ENCODE results near the gene GUCY2D.

- no peak for TF ChIP-seq POLR2A (IDR thresholded peaks at IDR 0.05)
- TF ChIP-seq, protein P1, sequence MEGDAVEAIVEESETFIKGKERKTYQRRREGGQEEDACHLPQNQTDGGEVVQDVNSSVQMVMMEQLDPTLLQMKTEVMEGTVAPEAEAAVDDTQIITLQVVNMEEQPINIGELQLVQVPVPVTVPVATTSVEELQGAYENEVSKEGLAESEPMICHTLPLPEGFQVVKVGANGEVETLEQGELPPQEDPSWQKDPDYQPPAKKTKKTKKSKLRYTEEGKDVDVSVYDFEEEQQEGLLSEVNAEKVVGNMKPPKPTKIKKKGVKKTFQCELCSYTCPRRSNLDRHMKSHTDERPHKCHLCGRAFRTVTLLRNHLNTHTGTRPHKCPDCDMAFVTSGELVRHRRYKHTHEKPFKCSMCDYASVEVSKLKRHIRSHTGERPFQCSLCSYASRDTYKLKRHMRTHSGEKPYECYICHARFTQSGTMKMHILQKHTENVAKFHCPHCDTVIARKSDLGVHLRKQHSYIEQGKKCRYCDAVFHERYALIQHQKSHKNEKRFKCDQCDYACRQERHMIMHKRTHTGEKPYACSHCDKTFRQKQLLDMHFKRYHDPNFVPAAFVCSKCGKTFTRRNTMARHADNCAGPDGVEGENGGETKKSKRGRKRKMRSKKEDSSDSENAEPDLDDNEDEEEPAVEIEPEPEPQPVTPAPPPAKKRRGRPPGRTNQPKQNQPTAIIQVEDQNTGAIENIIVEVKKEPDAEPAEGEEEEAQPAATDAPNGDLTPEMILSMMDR (IDR thresholded peaks at IDR 0.05), result no peak
These were observed 18.6 kb downstream of the GUCY2D start for GRCh38 chr17:8020776-8021564.
